Stimulated activated CD8-positive, alpha-beta memory T cell treated with anti-CD3 and anti-CD28 coated beads, Interleukin-12 subunit alpha, Interleukin-12 subunit beta, amount 100 ng/mL, for 1 hour (primary cell): ENCODE data around the gene TM4SF20.
"Not testable (repeated sequence)": the region's sequence is repeated elsewhere in the genome, so short reads cannot be mapped to it uniquely, and the experiment has no call there.

ENCODE experiments used
- DNase-seq: peaks from one replicate; pipeline ENCODE4 v3.0.0-alpha.2; 2020; ENCODE audit warnings: low read depth

TM4SF20 gene

GRCh38 chr2:227367427-227367795, 11.7 kb downstream of the TM4SF20 start:
- DNase-seq, result no peak

DNA sequence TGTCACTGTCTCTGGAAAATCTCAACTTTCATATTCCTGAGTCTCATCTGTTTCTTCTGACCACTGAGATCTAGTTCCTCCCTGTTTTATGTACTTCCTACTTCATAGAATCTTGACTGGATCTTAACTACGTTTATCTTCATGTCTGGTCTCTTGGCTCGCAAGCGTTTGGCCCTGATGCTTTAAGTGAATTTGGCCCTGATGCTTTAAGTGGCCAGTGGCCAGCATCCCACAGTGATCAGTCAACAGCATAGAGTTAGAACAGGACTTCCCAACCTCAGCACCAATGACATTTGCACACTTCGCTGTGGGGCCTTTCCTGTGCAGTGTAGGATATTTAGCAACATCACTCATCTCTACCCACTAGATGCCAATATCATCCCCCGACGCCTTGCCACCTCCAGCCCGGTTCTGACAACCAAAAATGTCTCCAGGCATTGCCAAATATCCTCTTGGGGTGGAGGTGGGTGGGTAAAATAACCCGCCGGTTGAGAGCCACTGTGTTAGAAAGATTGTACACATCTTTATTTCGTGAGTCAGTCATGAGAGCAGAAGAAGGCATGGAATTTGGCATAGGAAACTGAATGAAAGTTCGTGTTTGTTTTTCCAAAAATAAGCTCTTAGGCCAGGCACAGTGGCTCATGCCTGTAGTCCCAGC, 12.2 kb downstream of the TM4SF20 start:
- no peak for DNase-seq

DNA sequence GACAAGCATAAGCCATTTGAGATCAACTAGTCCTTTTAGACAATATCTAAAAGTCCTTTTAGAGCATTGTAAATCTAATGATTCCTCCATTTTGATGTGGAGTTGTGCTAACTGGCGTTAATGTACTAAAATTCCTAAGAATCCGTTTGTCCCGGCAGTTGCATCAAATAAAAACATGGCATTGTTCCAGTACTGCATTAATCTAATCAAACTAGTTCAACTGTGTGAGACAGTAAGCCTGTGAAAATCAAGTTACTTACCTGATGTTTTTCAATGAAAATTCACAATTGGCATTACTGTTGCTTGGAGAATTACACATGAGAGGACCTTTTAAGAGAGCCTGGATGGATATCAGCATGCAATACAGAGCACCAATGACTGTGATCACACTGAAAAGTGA, 13.3 kb downstream of the TM4SF20 start:
- no peak for DNase-seq

DNA sequence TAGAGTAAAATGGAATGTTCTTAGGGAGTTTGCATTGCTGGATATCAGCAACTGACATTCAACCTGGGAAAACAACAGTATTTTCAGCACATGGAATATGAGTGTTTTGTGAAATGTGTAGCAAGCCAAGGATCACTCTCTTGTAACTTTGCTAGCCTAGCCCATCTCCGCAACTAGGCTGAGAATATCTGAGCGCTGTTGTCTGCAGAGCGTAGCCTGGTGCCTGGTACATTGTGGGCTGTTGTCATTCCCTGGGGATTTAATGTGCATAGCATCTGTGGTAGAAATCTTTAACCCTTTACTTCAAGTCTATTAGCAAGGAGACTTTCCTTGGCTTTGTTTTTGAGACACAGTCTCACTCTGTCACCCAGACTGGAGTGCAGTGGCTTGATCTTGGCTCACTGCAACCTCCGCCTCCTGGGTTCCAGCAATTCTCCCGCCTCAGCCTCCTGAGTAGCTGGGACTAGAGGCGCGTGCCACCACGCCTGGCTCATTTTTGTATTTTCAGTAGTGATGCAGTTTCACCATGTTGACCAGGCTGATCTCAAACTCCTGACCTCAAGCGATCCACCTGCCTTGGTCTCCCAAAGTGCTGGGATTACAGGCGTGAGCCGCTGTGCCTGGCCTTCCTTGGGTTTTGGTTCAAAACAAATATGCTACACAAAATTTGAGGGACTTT, 14.4 kb downstream of the TM4SF20 start:
- not testable (repeated sequence) for DNase-seq

- no peak for DNase-seq
Measured at GRCh38 chr2:227363756-227364155, 15.3 kb downstream of the TM4SF20 start.

DNA sequence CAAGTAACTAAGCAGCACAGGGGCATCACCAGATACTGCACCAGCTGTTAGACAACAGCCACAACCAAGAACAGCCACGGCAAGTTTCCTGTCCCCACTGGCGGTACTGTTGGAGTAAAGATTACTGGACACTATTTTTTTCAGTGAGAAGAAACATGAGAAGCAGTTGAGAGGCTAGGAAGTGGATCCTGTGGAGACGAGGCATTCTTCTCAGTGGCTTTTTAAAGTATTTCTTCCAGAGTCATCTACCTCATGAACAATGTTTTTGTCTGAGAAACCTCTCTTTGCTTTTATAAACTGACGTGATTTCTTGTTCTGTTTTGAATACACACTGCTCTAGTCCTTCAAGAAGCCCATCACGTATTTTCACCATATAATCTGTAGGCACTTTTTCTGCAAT, 18.8 kb downstream of the TM4SF20 start:
- no peak for DNase-seq

- no peak for DNase-seq
Measured at GRCh38 chr2:227351639-227352038, 27.5 kb downstream of the TM4SF20 start.

DNA sequence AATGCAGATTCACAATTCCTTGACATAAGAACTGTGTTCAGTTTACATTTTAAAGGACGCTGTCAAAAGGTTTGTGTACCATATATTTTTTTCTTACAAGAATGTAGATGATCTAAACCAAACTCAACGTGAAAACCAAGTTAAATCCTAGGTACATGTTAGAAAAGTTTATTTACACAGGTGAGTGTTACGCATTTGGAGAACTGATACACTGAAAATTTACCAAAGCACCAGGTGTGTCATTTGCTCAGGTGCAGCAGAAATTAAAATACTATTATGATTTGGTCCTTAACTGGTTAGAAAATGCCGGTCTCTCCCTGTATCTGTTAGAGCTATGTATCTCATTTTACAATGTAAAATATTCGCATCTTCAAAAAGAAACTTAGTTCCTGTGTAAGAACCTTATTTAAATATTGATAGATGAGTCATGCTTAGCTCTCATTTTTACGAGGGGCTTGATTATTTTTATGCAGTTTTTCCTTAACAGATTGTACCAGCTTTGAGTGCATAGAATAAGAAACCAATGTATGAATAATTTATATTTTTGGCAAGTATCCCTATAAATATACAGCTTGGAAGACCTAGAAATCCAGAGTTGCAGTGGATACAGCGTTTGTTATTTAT, 29.0 kb downstream of the TM4SF20 start:
- DNase-seq, result no peak

- no peak for DNase-seq
Measured at GRCh38 chr2:227348324-227348723, 30.8 kb downstream of the TM4SF20 start.

DNA sequence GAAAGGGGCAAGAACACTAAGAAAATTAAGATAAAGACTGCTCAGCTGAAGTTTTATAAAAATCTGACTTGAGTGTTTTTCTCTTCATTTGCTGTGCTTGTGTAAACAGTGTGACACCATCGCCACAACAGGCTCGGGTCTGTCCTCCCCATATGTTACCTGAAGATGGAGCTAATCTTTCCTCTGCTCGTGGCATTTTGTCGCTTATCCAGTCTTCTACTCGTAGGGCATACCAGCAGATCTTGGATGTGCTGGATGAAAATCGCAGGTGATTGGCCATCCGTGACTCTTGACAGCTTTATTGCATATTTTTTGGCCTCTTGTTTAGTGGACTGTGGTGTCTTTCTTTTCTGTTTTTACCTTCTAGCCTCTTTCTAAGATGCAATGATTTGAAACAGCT, 32.0 kb downstream of the TM4SF20 start:
- DNase-seq, result no peak

- no peak for DNase-seq
Measured at GRCh38 chr2:227344231-227344630, 34.9 kb downstream of the TM4SF20 start.

GRCh38 chr2:227341553-227341952, 37.6 kb downstream of the TM4SF20 start:
- DNase-seq, result no peak

GRCh38 chr2:227340106-227340505, 39.0 kb downstream of the TM4SF20 start:
- no peak for DNase-seq

DNA sequence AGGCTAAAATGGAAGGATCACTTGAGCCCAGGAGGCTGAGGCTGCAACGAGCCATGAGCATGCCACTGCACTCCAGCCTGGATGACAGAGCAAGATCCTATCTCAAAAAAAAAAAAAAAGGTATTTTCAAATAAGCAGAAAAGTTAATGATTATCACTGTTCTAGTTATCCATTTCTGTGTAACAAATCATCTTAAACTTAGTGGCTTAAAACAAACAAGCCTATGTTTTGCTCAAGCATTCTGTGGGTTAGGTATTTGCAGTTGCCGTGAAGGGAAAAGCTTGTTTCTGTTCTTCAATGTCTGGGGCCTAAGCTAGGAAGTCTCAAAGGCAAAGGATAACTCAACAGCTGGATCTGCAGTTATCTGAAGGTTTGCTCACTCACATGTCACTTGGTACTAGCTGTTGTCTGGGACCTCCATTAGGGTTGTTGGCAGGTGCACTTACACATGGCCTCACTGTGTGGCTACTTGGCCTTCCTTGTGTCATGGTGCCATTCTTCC, 40.0 kb downstream of the TM4SF20 start:
- no peak for DNase-seq

DNA sequence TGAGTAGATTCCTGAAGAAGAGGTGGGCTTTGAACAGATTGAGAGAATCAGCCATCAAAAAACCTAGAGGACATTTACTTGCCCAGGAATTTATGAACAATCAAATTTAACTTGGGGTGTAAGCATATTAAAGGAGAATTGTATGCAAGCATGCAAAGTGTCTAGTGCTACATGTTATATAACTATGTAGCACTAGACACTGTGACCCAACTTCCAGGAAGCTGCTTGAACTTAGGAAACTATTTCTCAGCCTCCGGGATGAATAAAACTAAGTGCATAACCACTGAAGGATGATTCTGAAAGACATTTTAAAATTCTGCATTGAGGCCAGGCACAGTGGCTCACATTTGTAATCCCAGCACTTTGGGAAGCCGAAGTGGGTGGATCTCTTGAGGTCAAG, 41.7 kb downstream of the TM4SF20 start:
- no peak for DNase-seq

- DNase-seq, result no peak
Measured at GRCh38 chr2:227335713-227336112, 43.4 kb downstream of the TM4SF20 start.

DNA sequence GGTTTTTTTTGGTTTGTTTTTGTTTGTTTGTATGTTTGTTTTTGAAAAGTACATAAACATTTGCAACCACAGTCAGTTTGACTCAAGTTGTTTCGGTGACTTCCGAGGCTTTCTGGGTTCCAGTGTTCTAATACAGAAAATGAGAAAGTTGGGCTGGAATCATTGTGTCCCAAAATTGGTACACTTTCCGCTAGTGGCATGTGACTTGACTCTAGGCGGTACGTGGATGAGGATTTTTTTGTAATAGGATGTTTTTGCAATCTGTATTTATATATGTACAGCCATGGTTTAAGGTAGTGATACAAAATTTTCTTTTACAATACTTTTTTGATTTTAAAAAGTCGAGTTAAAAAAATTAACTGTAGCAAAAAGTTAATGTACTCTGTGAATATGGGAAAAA, 52.3 kb downstream of the TM4SF20 start:
- no peak for DNase-seq

DNA sequence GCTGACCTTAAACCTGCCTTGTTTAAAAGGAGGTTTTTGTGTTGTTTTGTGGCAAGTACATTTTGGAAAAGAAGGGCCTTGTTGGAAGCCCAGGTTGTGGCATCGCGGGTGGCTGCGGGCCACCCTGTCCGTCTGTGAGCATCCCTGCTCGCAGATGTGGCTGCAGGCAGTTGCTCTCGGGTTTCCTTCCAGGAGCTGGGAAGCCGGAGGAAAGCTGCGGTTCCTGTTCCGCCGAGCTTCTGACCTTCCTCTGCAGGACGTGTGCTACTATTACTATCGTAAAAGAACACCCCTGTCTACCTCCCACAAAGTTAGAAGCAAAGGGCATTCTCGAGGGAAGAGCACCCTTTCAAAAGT, 53.3 kb downstream of the TM4SF20 start:
- DNase-seq, result no peak

DNA sequence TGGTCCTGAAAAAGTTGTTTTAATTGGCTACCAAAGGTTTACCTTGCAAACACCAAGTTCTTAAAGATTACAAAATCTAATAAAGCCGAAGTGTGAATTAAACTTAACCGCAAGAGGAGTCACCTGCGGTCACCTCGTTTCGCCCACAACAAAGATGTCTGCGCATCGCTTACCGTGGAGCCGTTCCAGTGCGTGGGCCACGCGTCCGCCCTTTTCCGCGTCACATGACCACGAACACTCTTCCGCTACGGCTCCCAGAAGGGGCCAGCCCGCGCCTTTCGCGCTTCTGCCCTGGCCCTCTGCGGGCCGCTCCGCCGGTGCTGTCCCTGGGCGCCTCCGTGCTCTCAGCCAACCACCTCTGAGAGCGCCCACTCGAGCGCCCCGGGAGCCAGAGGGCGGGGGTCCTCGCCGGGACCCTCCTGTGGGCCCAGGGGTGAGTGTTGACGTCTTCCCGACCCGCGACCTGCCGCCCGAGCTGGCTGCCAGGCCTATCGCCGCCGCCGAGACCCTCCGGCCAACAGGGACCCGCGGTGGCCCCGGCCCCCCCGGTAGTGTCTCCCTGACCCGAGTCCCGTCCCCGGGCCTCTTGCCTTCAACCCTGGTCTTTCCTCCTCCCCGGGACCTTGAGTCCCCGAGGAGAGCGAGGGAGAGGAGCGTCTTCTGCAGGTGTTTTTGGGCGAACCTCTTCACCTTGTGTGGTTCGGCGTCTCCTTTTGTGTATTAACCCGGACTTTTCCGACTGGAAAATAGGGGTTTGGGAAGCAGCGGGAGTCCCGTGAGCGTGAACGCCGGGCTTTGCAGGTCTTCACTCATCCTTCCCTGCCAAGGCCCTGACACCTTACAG, 53.9 kb downstream of the TM4SF20 start, which contains the start of gene MFF:
Gene MFF, plus strand, starts transcription at position 257 of the 844 bp plus-strand sequence. CDS start 5,415 bp downstream, outside the sequence.
- peak; percentile 89 for DNase-seq

DNA sequence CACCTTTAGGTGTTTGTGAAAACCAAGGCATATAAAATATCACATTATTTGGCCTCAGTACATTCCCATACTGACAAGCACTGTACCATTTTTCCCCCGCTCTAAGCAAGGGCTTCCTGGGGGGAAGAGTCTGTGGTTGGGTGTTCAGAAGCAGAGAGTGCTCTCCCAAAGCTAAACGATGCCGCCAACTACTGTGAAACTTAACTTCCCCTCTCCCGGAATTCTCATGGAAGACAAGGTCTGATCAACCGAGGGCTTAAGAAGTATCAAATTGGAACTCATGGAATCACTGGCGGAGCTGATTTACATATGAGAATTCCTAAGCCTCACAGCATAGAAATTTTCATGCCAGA, 54.5 kb downstream of the TM4SF20 start:
- DNase-seq, result no peak

GRCh38 chr2:227323818-227324217, 55.3 kb downstream of the TM4SF20 start:
- DNase-seq, result no peak

GRCh38 chr2:227322530-227323205, 56.4 kb downstream of the TM4SF20 start:
- no peak for DNase-seq
